HCT116 (cell line): ENCODE results near the gene NPHS1. TPM values are rescaled to one million over a fixed set of nuclear protein-coding genes. Genes with fewer than 3 reads are reported as not detected.

Experiments
- ATAC-seq: fragments of 200-7000 bp; cut with Tn5 transposase; 2 replicates; pipeline ENCODE4 v1.9.1; 2020; ENCODE audit warnings: mild to moderate bottlenecking, moderate library complexity
- BruUV-seq: library from RNA; stranded (reverse); fragments of 400-500 nt; replicated peaks from 2 replicates; lab custom pipeline; 2021; lab: Mats Ljungman, UMichigan
- CTCF ChIA-PET: fragments of 300-600 bp; sonication (Branson Sonifier 250); formaldehyde crosslinking; loops from one replicate; lab custom pipeline; 2021; ENCODE audit warnings: antibody characterized with exemption; lab: Charles Lee
- POLR2A ChIA-PET: fragments of 300-600, 350-600 bp; sonication (Branson Sonifier 250); formaldehyde crosslinking; loops from one replicate; lab custom pipeline; 2021; ENCODE audit warnings: antibody characterized with exemption; lab: Charles Lee
- RAD21 ChIA-PET, 2 experiments: fragments of 300-600 bp; sonication (Branson Sonifier 250); formaldehyde crosslinking; loops; one replicate each; lab custom pipeline; 2023; ENCODE audit warnings: low total read pairs in 2 of 2; ENCODE audit not compliant: uncharacterized antibody in 2 of 2, unreplicated experiment in 2 of 2, low non-redundant PET in 1 of 2; lab: Charles Lee
- DNase-seq: peaks from one replicate; pipeline ENCODE4 v3.0.0-alpha.2; 2010; ENCODE audit warnings: low read depth, low spot score
- H2AFZ ChIP-seq: fragments of 200-600 bp; shearing (Covaris generic), sonication (generic); 2 replicates; pipeline ENCODE4 v1.6.1; 2017; ENCODE audit warnings: low read depth, mixed run types, mixed read lengths, antibody characterized with exemption, low read length; ENCODE audit not compliant: poor library complexity, severe bottlenecking
- H3K27ac ChIP-seq: 2 replicates; pipeline ENCODE4 v1.5.1; 2012; ENCODE audit warnings: low read depth, low read length
- H3K27me3 ChIP-seq: fragments of 200-600 bp; sonication (generic); 2 replicates; pipeline ENCODE4 v1.6.1; 2016; ENCODE audit warnings: mixed run types, low read length, mixed read lengths; ENCODE audit not compliant: insufficient read depth
- H3K36me3 ChIP-seq, 2 experiments: fragments of 200-500 bp in 1 of 2; fragments of 200-600 bp in 1 of 2; sonication (Bioruptor generic) in 1 of 2; sonication (generic) in 1 of 2; 2 replicates each; pipeline versions ENCODE4 v1.5.1 to v1.6.1; 2014 to 2016; ENCODE audit warnings: low read length in 2 of 2, inconsistent platforms in 1 of 2, mixed read lengths in 1 of 2, mixed run types in 1 of 2; ENCODE audit not compliant: insufficient read depth in 2 of 2, control insufficient read depth in 1 of 2
- H3K4me1 ChIP-seq, 2 experiments: fragments of 200-600 bp in 1 of 2; sonication (generic) in 1 of 2; 2 replicates each; pipeline versions ENCODE4 v1.5.1 to v1.6.1; 2012 to 2017; ENCODE audit warnings: low read length in 2 of 2, inconsistent platforms in 1 of 2, mild to moderate bottlenecking in 1 of 2, mixed read lengths in 1 of 2, mixed run types in 1 of 2, moderate library complexity in 1 of 2; ENCODE audit not compliant: insufficient read depth in 2 of 2, control insufficient read depth in 1 of 2
- H3K4me2 ChIP-seq: fragments of 200-600 bp; sonication (generic); 2 replicates; pipeline ENCODE4 v1.6.1; 2017; ENCODE audit warnings: mixed run types, low read length, mixed read lengths
- H3K4me3 ChIP-seq, 2 experiments: fragments of 200-600 bp in 1 of 2; sonication (generic) in 1 of 2; replicated peaks in 1 of 2; 2 replicates each; pipeline ENCODE4 v1.5.1; 2011 to 2016; ENCODE audit warnings: low read length in 2 of 2, control low read depth in 1 of 2, low read depth in 1 of 2, mild to moderate bottlenecking in 1 of 2, mixed read lengths in 1 of 2, mixed run types in 1 of 2
- H3K79me2 ChIP-seq: fragments of 200-600 bp; sonication (generic); 2 replicates; pipeline ENCODE4 v1.6.1; 2017; ENCODE audit warnings: mild to moderate bottlenecking, mixed run types, low read length, moderate library complexity, mixed read lengths; ENCODE audit not compliant: insufficient read depth
- H3K9ac ChIP-seq: fragments of 200-600 bp; sonication (generic); 2 replicates; pipeline ENCODE4 v1.6.1; 2016; ENCODE audit warnings: low read length, mixed read lengths
- H3K9me2 ChIP-seq: fragments of 200-600 bp; sonication (generic), shearing (Covaris generic); 2 replicates; pipeline ENCODE4 v1.6.1; 2017; ENCODE audit warnings: mixed run types, mild to moderate bottlenecking, moderate library complexity; ENCODE audit not compliant: insufficient read depth
- H3K9me3 ChIP-seq, 2 experiments: fragments of 200-500 bp in 1 of 2; fragments of 200-600 bp in 1 of 2; sonication (Bioruptor generic) in 1 of 2; sonication (generic) in 1 of 2; 2 replicates each; pipeline ENCODE4 v1.6.1; 2014 to 2017; ENCODE audit warnings: low read length in 2 of 2, mixed read lengths in 2 of 2, inconsistent platforms in 1 of 2, low read depth in 1 of 2, mild to moderate bottlenecking in 1 of 2, mixed run types in 1 of 2, moderate library complexity in 1 of 2; ENCODE audit not compliant: control insufficient read depth in 1 of 2, insufficient read depth in 1 of 2
- H4K20me1 ChIP-seq: fragments of 200-600 bp; sonication (generic), shearing (Covaris generic); 2 replicates; pipeline ENCODE4 v1.6.1; 2017; ENCODE audit warnings: mixed run types, mild to moderate bottlenecking, moderate library complexity; ENCODE audit not compliant: insufficient read depth
- CBX3 ChIP-seq: IDR thresholded peaks from 2 replicates; pipeline ENCODE4 v1.6.1; 2012; ENCODE audit warnings: low read depth
- EGR1 ChIP-seq: IDR thresholded peaks from 2 replicates; pipeline ENCODE4 v1.6.1; 2012; ENCODE audit warnings: low read depth
- ELF1 ChIP-seq: IDR thresholded peaks from 2 replicates; pipeline ENCODE4 v1.6.1; 2012; ENCODE audit warnings: low read depth, borderline replicate concordance
- EZH2 ChIP-seq: fragments of 200-600 bp; sonication (generic); IDR thresholded peaks from 2 replicates; pipeline ENCODE4 v1.6.1; 2017; ENCODE audit warnings: antibody characterized with exemption, mixed run types
- EZH2phosphoT487 ChIP-seq: fragments of 200-600 bp; IDR thresholded peaks from 2 replicates; pipeline ENCODE4 v1.6.1; 2018; ENCODE audit warnings: antibody characterized with exemption, borderline replicate concordance
- SIN3A ChIP-seq: IDR thresholded peaks from 2 replicates; pipeline ENCODE4 v1.6.1; 2012; ENCODE audit warnings: low read depth
- SRF ChIP-seq: IDR thresholded peaks from 2 replicates; pipeline ENCODE4 v1.6.1; 2012; ENCODE audit warnings: low read depth
- TCF7L2 ChIP-seq: IDR thresholded peaks from 2 replicates; pipeline ENCODE4 v1.7.0; 2011; ENCODE audit warnings: borderline replicate concordance, inconsistent platforms; ENCODE audit not compliant: insufficient read depth, insufficient read length; ENCODE audit errors: extremely low read depth
- YY1 ChIP-seq: IDR thresholded peaks from 2 replicates; pipeline ENCODE4 v1.6.1; 2011; ENCODE audit warnings: low read length, low read depth, moderate library complexity, mild to moderate bottlenecking; ENCODE audit not compliant: insufficient replicate concordance; ENCODE audit errors: extremely low read depth
- ZFX ChIP-seq: fragments of 450-650 bp; IDR thresholded peaks from 2 replicates; pipeline ENCODE4 v1.6.1; 2017
- ZNF274 ChIP-seq: fragments of 200-500 bp; sonication (Bioruptor generic); IDR thresholded peaks from 2 replicates; pipeline ENCODE4 v1.6.1; 2014; ENCODE audit warnings: mild to moderate bottlenecking, low read depth, low read length, inconsistent platforms
- intact Hi-C: fragments of 100-400 bp; cut with micrococcal nuclease; formaldehyde crosslinking; loops from 2 replicates; pipeline ENCODE4 v1.10.0; 2022
- total RNA-seq: library from RNA; stranded (reverse); gene quantifications from one replicate; pipeline ENCODE4 v1.2.1, GENCODE V29; 2021; ENCODE audit not compliant: unreplicated experiment

NPHS1 gene
- total RNA-seq, 1 experiment from 2014 or later: 0.57 TPM

DNA sequence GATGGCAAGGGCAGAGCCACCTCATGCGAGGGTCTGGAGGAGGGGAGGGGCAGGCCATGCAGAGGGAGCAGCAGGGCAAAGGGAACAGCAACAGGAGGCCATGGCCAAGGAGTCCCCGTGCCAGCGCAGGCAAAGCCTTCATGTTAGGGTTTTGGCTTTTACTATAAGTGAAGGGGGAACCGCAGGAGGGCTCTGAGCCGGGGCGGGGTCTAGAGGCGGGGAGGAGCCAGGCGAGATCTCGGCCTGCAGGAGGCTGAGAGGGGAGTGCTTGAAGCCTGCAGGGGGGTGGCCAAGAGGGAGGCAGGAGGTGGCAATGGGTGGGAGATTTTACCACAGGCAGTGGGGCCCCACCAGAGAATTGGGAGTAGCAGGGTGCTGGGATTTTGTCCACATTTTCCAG is 70.7 kb downstream of the NPHS1 start:
- no peaks in the 10 kb centered on the region for H3K9me3 ChIP-seq
- H2AFZ ChIP-seq: no peak overlapping the region
- H3K9me2 ChIP-seq: no peaks in the 10 kb centered on the region
- peaks cover 2 to 4% of the 10 kb centered on the region in 2 experiments; a peak in 2 of 4 replicates for H3K36me3 ChIP-seq
- no peak for DNase-seq
- POLR2A ChIA-PET: no interaction called here
- no peaks in the 10 kb centered on the region for H4K20me1 ChIP-seq
- intact Hi-C loops: no loop called here
- RAD21 ChIA-PET: no interaction called here
- H3K27me3 ChIP-seq: no peaks in the 10 kb centered on the region
- no peak for ATAC-seq
- no peak overlapping the region for H3K4me3 ChIP-seq
- BruUV-seq: no TSS peak
- H3K4me1 ChIP-seq: no peaks in the 10 kb centered on the region
- H3K9ac ChIP-seq: no peak overlapping the region
- no peak overlapping the region for H3K27ac ChIP-seq
- H3K79me2 ChIP-seq: no peaks in the 10 kb centered on the region
- CTCF ChIA-PET: no interaction called here
- TF ChIP-seq YY1: no peak
- no peak overlapping the region for H3K4me2 ChIP-seq

DNA sequence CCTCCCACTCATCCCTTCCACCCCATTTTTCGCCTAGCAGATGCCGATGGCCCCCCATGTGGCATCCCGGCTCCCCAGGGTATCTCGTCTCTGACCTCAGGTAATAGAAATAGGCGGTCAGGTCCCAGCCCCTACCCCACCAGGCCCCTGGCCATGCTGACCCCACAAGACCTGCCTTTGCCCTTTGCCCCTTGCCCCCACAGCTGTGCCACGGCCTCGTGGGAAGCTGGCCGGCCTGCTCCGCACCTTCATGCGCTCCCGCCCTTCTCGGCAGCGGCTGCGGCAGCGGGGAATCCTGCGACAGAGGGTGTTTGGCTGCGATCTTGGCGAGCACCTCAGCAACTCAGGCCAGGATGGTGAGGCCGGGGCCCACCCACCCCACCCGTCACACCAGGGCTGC is 71.6 kb downstream of the NPHS1 start:
- no TSS peak for BruUV-seq

DNA sequence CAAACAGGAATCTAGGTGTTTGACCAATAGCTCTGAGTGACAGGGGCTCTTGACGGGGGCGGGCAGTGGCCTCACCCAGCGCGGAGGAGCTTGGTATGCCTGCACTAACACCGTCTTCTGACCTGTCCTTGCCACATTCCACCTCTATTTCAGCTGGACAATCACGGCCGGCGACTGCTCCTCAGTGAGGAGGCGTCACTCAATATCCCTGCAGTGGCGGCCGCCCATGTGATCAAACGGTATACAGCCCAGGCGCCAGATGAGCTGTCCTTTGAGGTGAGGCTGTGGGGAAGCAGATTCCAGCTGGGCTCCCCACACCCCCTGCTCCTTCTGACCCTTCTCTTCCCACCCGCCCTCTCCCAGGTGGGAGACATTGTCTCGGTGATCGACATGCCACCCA is 72.2 kb downstream of the NPHS1 start:
- RAD21 ChIA-PET: no interaction called here
- POLR2A ChIA-PET: no interaction called here
- H3K4me1 ChIP-seq: peaks cover 3 to 9% of the 10 kb centered on the region in 2 experiments; a peak in 3 of 4 replicates
- DNase-seq (no peak), ATAC-seq (no peak)
- no peak overlapping the region for H3K4me2 ChIP-seq
- H3K9ac ChIP-seq: no peak overlapping the region
- intact Hi-C loops: no loop called here
- H3K27ac ChIP-seq: no peak overlapping the region
- no peaks in the 10 kb centered on the region for H3K9me3 ChIP-seq
- no peak for TF ChIP-seq ZFX
- TF ChIP-seq ELF1: no peak
- TF ChIP-seq SIN3A: no peak
- TF ChIP-seq SRF: no peak
- TF ChIP-seq EZH2: no peak
- no peak for TF ChIP-seq ZNF274
- no peak for TF ChIP-seq TCF7L2
- no peak for TF ChIP-seq YY1
- TF ChIP-seq CBX3: no peak
- no peak for TF ChIP-seq EZH2phosphoT487
- H3K4me3 ChIP-seq: no peak overlapping the region
- CTCF ChIA-PET: no interaction called here
- H4K20me1 ChIP-seq: no peaks in the 10 kb centered on the region
- H3K79me2 ChIP-seq: 0 out of 2 replicates have a peak, but pooled peaks cover 3% of the 10 kb centered on the region
- peaks cover 0 to 4% of the 10 kb centered on the region in 2 experiments; a peak in 2 of 4 replicates for H3K36me3 ChIP-seq
- BruUV-seq: no TSS peak
- no peaks in the 10 kb centered on the region for H3K9me2 ChIP-seq
- H3K27me3 ChIP-seq: no peaks in the 10 kb centered on the region
- H2AFZ ChIP-seq: no peak overlapping the region

More for the DNA sequence above, 71.6 kb downstream of the NPHS1 start:
- CTCF ChIA-PET: no interaction called here
- Histone ChIP-seq H3K27me3 (no peaks in the 10 kb centered on the region), H3K36me3 (peaks cover 2 to 4% of the 10 kb centered on the region in 2 experiments; a peak in 2 of 4 replicates), H3K9me3 (no peaks in the 10 kb centered on the region), H3K27ac (no peak overlapping the region), H3K4me2 (no peak overlapping the region), H3K79me2 (0 out of 2 replicates have a peak, but pooled peaks cover 3% of the 10 kb centered on the region), H2AFZ (no peak overlapping the region), H3K4me1 (peaks cover 3 to 8% of the 10 kb centered on the region in 2 experiments; a peak in 2 of 4 replicates), H3K9me2 (no peaks in the 10 kb centered on the region), H3K4me3 (no peak overlapping the region), H3K9ac (no peak overlapping the region), H4K20me1 (no peaks in the 10 kb centered on the region)
- DNase-seq: no peak
- TF ChIP-seq EGR1: no peak
- POLR2A ChIA-PET: no interaction called here
- intact Hi-C loops: no loop called here
- RAD21 ChIA-PET: no interaction called here
- ATAC-seq: no peak
